Pulmonary artery endothelial cell (primary cell): ENCODE results near the gene LFNG. TPM values are rescaled to one million over a fixed set of nuclear protein-coding genes. Genes with fewer than 3 reads are reported as not detected.

Experiments used
- DNase-seq: peaks from one replicate; pipeline ENCODE4 v3.0.0-alpha.2; 2011; ENCODE audit warnings: low read depth, low spot score
- total RNA-seq: library from RNA; depleted of rRNA; stranded (reverse); fragments of >200 nt; gene quantifications from 2 replicates; pipeline ENCODE4 v1.2.3, GENCODE V29; 2014

LFNG gene
- total RNA-seq, 1 donor from 2014 or later, result 8.6 TPM

DNA sequence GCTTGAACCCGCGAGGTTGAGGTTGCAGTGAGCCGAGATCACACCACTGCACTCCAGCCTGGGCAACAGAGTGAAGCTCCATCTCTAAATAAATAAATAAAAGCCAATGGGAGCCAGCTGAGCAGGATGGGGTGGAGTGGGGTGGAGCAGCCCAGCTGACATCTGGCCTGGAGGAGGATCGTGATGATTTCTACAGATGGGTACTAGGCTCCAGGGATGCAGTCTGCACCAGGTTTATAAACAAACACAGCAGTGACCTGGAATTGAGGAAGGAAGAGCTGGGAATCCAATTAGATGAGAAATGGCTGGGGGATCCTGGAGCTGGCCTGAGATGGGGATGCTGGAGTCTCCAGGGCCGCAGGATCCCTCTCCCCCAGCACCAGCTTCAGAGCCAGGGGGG lies 36.1 kb upstream of the LFNG start:
- DNase-seq, result no peak

DNA sequence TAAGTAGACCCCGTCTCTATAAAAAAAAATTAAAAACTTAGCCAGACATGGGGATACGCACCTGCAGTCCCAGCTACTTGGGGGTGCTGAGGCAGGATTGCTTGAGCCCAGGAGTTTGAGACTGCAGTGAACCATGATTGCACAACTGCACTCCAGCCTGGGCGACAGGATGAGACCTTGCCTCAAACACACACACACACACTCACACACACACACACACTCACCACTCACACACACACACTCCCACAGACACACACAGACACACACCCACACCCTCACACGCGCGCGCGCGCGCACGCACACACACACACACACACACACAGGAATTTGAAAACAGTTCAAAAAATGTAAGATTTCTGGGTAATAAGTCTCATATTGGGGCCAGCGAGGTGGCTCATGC lies 34.7 kb upstream of the LFNG start:
- no peak for DNase-seq

DNA sequence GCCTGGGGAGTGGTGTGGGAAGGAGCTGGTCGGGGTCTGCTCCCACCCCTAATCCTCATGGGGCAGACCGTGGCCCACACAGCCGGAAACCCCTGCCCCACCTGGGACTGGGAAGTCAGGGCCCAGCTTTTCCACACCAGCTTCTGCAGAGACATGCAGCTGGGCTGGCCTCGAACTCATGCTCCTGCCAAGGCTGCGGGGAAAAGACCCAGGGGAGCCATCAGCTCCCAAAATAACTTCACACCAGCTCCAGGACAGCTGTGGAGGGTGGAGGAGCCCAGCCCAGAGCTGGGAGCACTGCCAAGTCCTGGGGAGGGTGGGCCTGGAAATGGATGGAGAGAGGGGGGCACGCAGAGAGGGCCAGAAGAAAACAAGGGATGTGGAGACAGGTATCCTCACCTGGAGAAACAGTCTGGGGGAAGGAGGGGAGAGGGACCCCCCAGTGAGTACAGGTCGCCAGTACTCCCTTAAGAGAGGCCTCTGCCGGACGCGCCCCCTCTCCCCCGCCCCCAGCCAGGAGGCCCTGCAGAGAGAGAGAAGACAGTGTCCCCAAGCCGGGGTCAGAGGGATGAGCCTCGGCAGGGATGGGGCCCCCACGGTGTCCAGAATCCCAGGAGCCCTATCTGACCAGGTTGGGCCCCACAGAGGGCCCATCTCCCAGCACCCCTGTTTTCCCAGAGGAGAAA lies 31.8 kb upstream of the LFNG start:
- no peak for DNase-seq

GRCh38 chr7:2488272-2488645 lies 31.3 kb upstream of the LFNG start:
- DNase-seq, result no peak

DNA sequence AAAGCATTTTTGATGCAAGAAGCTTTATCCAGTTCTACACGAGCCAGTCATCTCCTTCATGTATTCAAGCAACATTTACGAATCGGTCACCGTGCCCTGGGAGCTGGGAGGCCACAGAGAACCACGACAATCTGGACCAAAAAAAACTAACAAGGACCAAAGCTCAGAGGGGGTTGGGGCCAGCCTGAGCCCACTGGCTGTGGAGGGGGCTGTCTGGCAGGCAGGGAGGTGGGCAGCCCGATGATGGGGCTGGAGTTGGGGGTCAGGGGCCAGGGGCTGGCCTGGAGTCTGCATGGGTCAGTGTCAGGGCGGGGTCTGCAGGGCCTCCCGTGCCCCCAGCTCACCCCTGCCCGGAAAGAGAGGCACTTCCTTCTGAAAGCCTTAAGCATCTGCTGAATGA lies 30.9 kb upstream of the LFNG start:
- DNase-seq, result no peak

DNA sequence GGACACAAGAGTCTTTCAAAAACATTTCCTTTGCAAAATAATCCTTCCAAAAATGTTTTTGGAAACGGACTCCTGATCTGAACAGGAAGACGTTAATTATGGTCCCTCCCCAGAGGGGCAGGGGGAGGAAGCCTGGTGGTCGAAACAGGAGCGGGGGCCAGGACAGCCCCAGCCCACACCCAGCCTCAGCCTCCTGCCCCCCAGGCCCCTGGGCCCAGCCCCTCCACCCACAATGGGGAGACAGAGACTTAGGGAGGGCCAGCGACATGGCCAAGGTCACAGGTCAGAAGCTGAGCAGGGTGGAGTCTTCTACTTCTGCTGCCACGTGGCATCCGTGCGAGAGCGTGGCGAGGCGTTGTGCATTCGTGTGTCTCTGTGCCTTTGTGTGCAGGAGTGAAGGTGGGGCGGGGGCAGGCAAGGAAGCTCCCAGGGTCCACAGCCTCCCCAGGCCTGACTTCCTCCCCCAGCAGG lies 29.4 kb upstream of the LFNG start:
- DNase-seq, result no peak

DNA sequence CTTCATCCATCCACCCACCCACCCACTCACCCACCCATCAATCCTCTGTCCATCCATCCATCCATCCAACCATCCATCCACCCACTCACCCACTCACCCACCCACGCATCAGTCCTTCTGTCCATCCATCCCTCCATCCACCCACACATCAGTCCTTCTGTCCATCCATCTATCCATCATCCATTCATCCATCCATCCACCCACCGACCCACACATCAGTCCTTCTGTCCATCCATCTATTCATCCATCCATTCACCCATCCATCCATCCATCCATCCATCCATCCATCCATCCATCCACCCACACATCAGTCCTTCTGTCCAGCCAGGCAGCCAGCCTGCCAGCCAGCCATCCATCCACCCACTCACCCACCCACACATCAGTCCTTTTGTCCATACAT lies 27.5 kb upstream of the LFNG start:
- DNase-seq, result no peak

DNA sequence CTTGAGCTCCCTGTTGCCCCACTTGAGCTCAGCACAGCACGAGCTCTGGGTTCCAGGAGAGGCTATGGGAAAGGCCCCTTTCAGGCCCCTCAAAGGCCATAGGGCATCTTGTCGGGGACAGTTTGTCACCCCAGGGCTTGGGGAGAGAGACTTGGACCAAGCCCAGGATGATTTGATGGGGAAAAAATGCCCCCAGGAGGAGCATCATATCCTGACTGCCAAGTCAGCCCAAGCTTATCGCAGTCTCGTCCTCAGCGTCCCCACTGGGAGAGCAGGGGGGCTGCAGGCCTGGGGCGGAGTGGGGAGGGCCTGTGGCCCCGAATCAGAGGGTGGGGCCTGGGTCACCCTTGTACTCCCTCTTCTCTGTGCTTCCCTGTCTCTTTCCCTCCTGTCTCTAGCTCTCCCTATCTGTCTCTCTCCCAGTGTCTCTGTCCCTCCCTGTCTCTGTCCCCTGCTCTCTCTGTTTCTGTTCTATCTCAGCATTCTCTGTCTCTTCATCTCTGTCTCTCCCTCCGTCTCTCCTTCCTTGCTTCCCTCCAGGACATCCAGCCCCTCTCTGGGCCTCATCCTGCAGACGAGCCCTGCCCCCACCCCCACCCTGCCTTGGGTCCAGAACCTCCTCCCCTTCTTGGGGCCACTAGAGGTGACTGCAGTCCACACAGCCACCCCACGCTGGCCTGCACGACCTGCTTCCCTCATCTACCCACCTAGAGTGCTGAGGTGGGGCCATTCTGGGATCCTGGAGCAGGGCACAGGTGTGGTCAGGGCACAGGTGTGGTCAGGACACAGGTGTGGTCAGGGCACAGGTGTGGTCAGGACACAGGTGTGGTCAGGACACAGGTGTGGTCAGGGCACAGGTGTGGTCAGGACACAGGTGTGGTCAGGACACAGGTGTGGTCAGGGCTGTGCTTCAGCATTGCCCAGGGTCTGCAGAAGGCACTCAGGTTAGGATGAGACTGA lies 26.1 kb upstream of the LFNG start:
- no peak for DNase-seq

GRCh38 chr7:2494191-2495130 lies 25.1 kb upstream of the LFNG start:
- no peak for DNase-seq

DNA sequence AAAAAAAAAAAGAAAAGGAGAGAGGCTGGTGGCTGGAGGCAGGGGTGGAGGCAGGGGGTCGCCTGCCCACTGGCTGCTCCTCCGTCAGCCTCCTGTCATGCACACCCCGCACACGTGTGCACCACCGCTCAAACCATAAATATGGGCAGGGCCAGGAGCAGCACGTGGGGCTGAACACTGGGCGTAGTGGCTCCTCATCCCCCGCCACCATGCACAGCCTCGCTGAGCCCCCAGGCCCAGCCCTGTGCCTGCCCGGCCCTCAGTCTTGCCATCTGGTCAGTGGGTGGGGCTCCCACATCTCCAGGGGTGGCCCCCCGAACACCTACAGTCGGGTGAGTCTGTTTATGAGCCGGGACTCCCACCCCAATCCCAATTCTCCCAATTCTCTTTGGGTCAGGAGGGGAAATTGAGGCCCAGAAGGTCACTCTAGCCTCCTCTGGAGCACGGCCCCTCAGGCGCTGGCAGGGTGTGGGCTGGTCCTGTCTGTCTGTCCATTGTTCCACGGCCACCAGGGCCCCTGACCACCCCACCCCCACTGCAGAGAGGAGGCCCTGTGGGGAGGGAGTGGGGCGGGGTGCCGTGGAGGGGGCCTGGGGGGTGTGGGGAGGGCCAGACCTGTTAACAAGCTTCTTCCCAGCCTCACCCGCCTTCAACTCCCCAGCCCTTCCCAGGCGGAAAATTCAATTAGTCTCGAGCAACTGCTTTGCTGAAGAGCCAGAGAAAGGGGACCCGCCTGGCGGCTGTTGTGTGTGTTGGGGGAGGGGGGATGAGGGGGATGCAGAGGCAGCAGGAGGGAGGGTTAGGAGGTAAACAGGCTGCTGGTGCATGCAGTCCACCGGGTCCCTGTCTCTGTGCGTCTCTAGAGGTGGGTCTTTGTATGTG lies 23.9 kb upstream of the LFNG start:
- no peak for DNase-seq

DNA sequence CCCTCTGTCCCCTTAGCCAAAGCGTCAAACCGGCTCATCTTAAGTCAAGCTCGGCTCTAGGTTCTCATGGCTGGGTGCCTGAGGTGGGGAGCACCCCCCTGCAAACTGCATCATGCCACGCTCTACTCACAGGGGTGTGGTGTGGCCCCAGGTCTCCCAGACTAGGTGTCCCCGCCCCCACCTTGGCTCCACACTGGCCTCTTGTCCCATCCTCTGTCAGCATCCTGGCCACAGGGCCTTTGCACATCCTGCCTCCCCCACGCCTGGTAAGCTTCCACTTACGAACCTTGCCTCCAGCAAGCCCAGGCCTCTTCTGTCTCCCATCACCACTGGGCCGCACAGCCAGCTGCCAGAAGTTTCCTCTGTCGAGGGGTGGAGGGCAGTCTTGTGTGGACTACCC lies 23.2 kb upstream of the LFNG start:
- DNase-seq, result no peak

- no peak for DNase-seq
Observed at GRCh38 chr7:2497065-2497464, 22.5 kb upstream of the LFNG start.

- DNase-seq, result no peak
Observed at GRCh38 chr7:2497500-2498336, 21.9 kb upstream of the LFNG start.

- DNase-seq, result no peak
Observed at GRCh38 chr7:2498708-2499107, 20.9 kb upstream of the LFNG start.

DNA sequence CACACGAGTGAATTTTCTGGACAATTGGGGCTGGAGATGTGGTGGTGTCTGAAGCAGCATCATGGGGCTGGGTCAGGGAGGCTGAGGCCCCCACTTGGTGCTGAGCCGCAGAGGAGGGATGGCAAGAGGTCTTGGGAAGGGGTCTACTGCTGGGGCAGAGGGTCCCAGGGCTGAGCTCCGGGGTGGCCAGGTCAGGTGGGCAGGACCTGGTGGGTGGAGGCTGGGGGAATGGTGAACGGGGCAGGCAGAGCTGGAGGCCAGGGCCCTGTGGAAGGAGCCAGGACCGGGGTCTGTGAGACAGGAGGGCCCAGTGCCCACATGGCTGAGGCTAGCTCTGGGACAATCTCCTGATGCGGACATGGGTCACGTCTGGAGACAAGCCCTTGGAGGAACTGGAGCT lies 20.4 kb upstream of the LFNG start:
- no peak for DNase-seq

- no peak for DNase-seq
Observed at GRCh38 chr7:2499719-2500430, 19.7 kb upstream of the LFNG start.

DNA sequence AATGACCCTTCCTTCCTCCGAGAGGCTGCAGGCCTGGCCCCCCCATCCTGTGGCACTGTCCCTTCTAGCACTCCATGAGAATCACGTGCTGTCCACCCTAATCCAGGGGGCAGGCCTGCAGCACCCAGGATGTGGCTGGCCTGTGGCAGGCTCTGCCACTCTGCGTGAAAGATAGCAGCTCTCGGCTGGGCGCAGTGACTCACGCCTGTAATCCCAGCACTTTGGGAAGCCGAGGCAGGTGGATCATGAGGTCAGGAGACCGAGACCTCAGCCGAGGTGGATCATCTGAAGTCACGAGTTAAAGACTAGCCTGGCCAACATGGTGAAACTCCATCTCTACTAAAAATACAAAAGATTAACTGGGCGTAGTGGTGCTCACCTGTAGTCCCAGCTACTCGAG lies 18.9 kb upstream of the LFNG start:
- DNase-seq, result no peak

DNA sequence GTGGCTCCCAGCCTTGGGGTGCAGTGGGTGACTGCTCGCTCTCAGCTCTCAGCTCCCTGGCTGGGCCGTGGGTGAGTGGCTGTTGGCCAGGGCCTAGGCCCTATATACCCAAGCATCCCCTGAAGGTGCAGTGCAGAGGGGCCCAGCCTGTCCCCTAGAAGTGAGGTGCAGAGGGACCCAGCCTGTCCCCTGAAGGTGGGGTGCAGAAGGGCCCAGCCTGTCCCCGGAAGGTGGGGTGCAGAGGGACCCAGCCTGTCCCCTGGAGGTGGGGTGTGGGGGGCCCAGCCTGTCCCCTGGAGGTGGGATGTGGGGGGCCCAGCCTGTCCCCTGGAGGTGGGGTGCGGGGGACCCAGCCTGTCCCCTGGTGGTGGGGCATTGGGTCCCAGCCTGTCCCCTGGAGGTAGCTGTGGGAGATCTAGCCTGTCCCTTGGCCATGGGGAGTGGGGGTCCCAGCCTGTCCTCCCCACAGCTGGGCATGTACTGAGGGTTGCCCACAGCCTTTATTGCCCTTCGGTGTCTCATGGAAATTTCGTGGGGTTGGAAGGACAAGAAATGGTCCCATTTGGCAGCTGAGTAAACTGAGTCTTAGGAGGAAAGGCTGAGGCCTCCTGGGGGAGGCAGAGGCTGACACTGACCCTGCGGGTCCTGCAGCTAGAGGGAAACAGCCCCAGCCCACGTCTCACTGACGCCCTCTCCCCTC lies 17.5 kb upstream of the LFNG start:
- no peak for DNase-seq

GRCh38 chr7:2502647-2502966 lies 17.0 kb upstream of the LFNG start:
- DNase-seq, result no peak
